NOMO-1 treated with DMSO at 0.1 percent for 48 hours (cell line): Measurements from ENCODE around the gene FBXO7.
"Not testable (repeated sequence)": the region's sequence is repeated elsewhere in the genome, so short reads cannot be mapped to it uniquely, and the experiment has no call there.

Experiments
- DNase-seq: peaks from one replicate; lab custom pipeline; 2025; ENCODE audit not compliant: unreplicated experiment; lab: John Stamatoyannopoulos, UW

FBXO7 gene

GRCh38 chr22:32474635-32475467 is at the start of gene FBXO7:
Gene FBXO7 (plus strand): TSS chr22:32474811. CDS start chr22:32475003, 192 bp downstream.
- peak; percentile 81 for DNase-seq

GRCh38 chr22:32426881-32427280 is 47.7 kb upstream of the FBXO7 start:
- no peak for DNase-seq

DNA sequence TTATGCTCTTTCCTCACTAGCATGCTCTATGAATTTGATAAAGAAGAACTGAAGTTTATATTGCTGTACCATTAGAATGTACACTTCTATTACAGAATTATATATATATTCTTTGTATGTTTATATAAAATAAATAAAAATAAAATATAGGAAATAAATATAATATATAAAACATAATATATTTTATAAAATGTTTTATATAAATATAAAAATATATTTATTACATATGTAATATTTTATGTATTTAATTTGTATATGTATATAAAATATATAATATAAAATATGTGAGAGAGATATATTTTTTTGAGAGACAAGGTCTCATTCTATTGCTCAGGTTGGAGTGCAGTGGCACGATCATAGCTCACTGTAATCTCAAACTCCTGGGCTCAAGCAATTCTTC is 44.3 kb upstream of the FBXO7 start:
- DNase-seq = no peak

- no peak for DNase-seq
These were observed 30.5 kb upstream of the FBXO7 start for GRCh38 chr22:32444068-32444467.

GRCh38 chr22:32446321-32446720 is 28.3 kb upstream of the FBXO7 start:
- no peak for DNase-seq

DNA sequence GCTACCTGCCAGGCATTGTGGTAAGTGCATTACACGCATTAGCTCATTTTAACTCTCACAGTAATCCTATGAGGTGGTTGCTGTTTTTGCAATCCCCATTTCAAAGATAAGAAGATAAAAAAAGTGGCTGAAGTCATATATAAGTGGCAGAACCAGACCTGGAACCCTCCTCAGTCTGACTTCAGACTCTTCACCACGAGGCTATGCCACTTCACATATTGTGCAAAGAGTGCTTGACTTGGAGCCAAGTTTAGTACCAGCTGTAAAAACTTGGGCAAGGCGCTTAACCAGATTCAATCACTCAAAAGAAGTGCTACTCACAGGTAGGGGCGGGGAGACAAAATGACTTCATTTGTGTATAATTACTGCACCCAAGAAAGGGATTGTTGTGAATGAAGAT is 25.6 kb upstream of the FBXO7 start:
- no peak for DNase-seq

- no peak for DNase-seq
These were observed 17.6 kb upstream of the FBXO7 start for GRCh38 chr22:32457031-32457430.

GRCh38 chr22:32462452-32462851 is 12.2 kb upstream of the FBXO7 start:
- DNase-seq = no peak

GRCh38 chr22:32465661-32466060 is 8.9 kb upstream of the FBXO7 start:
- no peak for DNase-seq

- no peak for DNase-seq
These were observed 8.1 kb upstream of the FBXO7 start for GRCh38 chr22:32466496-32466895.

GRCh38 chr22:32469799-32470212 is 4.8 kb upstream of the FBXO7 start:
- peak; percentile 37 for DNase-seq

GRCh38 chr22:32473388-32473952 is 1.1 kb upstream of the FBXO7 start:
- DNase-seq = peak; percentile 64

DNA sequence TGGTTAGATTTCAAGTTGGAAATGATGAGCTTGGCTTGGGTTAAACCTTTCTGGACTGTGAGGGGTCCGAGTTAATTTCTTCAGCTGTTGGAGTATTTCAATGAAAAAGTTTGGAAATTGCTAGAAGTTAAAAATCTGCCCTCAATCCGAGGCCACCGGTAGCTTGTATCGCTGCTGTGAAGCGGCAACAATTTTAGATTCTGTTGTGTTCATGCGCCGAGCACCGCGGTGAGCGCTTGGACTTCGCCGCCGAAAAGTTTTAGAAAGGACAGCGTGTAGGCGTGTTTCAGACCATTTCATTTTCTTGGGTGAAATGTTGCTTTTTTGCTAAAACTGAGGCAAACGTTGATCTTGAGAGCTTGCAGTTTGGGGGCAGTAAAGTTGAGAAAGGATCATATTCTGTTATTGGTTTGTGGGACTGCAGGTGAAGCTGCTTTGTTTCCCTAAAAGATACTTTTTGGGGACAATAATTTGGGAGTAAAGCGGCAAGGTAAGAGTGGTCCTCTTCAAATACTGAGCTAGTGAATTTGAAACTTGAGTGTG is 928 bp downstream of the FBXO7 start:
- DNase-seq = peak; percentile 57

GRCh38 chr22:32476281-32477195 is 1.9 kb downstream of the FBXO7 start:
- no peak for DNase-seq

DNA sequence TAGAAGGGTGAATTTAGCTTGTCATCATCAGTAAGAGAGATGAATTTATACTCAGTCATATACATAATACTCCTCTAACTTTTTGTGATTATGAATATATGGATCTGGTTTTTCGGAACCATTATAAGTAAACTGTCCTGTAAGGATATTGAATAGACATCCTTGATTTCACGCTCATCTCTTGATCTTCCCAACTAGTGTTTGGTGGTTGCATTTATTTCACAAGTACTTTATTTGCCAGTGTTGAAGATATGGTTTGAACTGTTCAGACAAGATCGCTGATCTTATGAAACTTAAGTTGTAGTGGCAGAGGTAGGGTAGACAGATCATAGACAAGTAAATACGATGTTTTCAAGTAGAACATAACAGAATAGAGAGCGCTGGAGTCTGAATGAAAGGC is 3.0 kb downstream of the FBXO7 start:
- no peak for DNase-seq

GRCh38 chr22:32478552-32478951 is 3.9 kb downstream of the FBXO7 start:
- not testable (repeated sequence) for DNase-seq

DNA sequence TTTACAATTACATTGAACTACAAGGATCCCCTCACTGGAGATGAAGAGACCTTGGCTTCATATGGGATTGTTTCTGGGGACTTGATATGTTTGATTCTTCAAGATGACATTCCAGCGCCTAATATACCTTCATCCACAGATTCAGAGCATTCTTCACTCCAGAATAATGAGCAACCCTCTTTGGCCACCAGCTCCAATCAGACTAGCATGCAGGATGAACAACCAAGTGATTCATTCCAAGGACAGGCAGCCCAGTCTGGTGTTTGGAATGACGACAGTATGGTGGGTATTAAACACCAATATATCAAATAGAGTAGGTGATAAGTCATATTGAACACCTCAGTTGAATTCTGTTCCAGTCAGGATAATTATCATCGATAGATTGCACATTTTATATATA is 4.4 kb downstream of the FBXO7 start:
- DNase-seq = no peak

- no peak for DNase-seq
These were observed 5.6 kb downstream of the FBXO7 start for GRCh38 chr22:32480238-32480637.

GRCh38 chr22:32482708-32483107 is 8.1 kb downstream of the FBXO7 start:
- no peak for DNase-seq

- DNase-seq = no peak
These were observed 12.2 kb downstream of the FBXO7 start for GRCh38 chr22:32486656-32487390.

- no peak for DNase-seq
These were observed 12.8 kb downstream of the FBXO7 start for GRCh38 chr22:32487461-32487860.
